ENCODE measurements around the gene QRICH2. TPM values are rescaled to one million over a fixed set of nuclear protein-coding genes. Genes with fewer than 3 reads are reported as not detected.

Gene QRICH2
- total RNA-seq, 2 experiments from 2014 or later, result 7.2 to 9.4 TPM

- H3K79me2 ChIP-seq (ENCODE audit: insufficient read depth, low read depth, low read length), result no peaks in the 10 kb centered on the region
- ChIA-PET CTCF (ENCODE audit: unreplicated experiment) (no interaction called here), POLR2A (interaction anchor here (0.5 to 1.2 kb wide), 2 partner anchors 16 to 88 kb away, joined by 3 to 4 read pairs; partner anchors contain the start of gene PRPSAP1)
- H3K9me3 ChIP-seq (ENCODE audit: low read length), result no peaks in the 10 kb centered on the region
- H3K9me2 ChIP-seq (ENCODE audit: insufficient read depth, low read length), result no peaks in the 10 kb centered on the region
- H2AFZ ChIP-seq (ENCODE audit: low read length), result no peak overlapping the region
- no TSS peak for BruUV-seq (replicated peaks)
- no peak overlapping the region for H3K27ac ChIP-seq (ENCODE audit: low read depth, low read length, poor library complexity, severe bottlenecking)
- no peaks in the 10 kb centered on the region for H4K20me1 ChIP-seq (ENCODE audit: insufficient read depth, low read length)
- no peaks in the 10 kb centered on the region for H3K4me1 ChIP-seq (ENCODE audit: insufficient read depth, low read length, poor library complexity, severe bottlenecking)
- no peak overlapping the region for H3K4me2 ChIP-seq (ENCODE audit: low read length)
- no peak for DNase-seq (ENCODE audit: low spot score)
- intact Hi-C loops (cut with micrococcal nuclease; ENCODE audit: unreplicated experiment), result no loop called here
- H3K4me3 ChIP-seq (ENCODE audit: low read depth, low read length, poor library complexity, severe bottlenecking), result no peak overlapping the region
- peaks cover 63% of the 10 kb centered on the region for H3K36me3 ChIP-seq (ENCODE audit: insufficient read depth, low read length)
- TF ChIP-seq, protein P1, sequence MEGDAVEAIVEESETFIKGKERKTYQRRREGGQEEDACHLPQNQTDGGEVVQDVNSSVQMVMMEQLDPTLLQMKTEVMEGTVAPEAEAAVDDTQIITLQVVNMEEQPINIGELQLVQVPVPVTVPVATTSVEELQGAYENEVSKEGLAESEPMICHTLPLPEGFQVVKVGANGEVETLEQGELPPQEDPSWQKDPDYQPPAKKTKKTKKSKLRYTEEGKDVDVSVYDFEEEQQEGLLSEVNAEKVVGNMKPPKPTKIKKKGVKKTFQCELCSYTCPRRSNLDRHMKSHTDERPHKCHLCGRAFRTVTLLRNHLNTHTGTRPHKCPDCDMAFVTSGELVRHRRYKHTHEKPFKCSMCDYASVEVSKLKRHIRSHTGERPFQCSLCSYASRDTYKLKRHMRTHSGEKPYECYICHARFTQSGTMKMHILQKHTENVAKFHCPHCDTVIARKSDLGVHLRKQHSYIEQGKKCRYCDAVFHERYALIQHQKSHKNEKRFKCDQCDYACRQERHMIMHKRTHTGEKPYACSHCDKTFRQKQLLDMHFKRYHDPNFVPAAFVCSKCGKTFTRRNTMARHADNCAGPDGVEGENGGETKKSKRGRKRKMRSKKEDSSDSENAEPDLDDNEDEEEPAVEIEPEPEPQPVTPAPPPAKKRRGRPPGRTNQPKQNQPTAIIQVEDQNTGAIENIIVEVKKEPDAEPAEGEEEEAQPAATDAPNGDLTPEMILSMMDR (conservative IDR thresholded peaks at IDR 0.05; ENCODE audit: low read length), result no peak
- no peak for TF ChIP-seq EZH2phosphoT487 (IDR thresholded peaks at IDR 0.05; ENCODE audit: borderline replicate concordance, low read depth, low read length)
Observed at GRCh38 chr17:76337413-76337777, 29.3 kb upstream of the QRICH2 start.

DNA sequence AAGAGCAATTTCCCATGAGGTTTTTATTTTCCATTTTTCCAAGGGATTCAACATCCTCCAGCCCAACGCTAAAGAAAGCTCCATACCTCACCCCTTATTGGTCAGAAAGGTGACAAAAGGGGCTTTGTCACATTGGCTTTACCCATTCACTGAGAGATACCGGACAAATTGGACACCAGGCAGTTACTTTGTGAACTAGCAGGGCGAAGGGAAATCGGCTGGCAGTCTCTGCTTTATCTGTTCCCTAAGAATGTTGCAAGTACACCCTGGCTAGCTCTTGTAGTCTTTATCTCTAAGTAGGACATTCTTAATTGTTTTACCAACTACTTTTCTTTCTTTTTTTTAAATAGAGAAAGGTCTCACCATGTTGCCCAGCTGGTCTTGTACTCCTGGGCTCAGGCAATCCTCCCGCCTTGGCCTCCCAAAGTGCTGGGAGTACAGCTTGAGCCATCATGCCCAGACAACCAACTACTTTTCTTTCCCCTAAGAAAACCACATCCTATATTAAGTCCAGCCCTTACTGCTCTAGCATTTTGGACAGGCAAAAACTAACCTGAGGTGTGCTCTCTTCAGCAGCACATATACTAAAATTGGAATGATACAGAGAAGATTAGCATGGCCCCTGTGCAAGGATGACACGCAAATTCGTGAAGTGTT, 28.8 kb upstream of the QRICH2 start:
- Histone ChIP-seq H3K27ac (ENCODE audit: low read depth, low read length, poor library complexity, severe bottlenecking) (no peak overlapping the region), H3K79me2 (ENCODE audit: insufficient read depth, low read depth, low read length) (no peaks in the 10 kb centered on the region), H3K9me2 (ENCODE audit: insufficient read depth, low read length) (no peaks in the 10 kb centered on the region), H4K20me1 (ENCODE audit: insufficient read depth, low read length) (no peaks in the 10 kb centered on the region), H3K36me3 (ENCODE audit: insufficient read depth, low read length) (peaks cover 63% of the 10 kb centered on the region), H3K9me3 (ENCODE audit: low read length) (no peaks in the 10 kb centered on the region), H3K4me2 (ENCODE audit: low read length) (no peak overlapping the region), H2AFZ (ENCODE audit: low read length) (no peak overlapping the region), H3K4me1 (ENCODE audit: insufficient read depth, low read length, poor library complexity, severe bottlenecking) (no peaks in the 10 kb centered on the region), H3K4me3 (ENCODE audit: low read depth, low read length, poor library complexity, severe bottlenecking) (no peak overlapping the region)
- POLR2A ChIA-PET, result interaction anchor here (0.5 to 1.2 kb wide), 3 partner anchors 17 to 88 kb away, joined by 3 to 10 read pairs (median 4); partner anchors contain the start of gene PRPSAP1
- DNase-seq (ENCODE audit: low spot score), result no peak
- CTCF ChIA-PET (ENCODE audit: unreplicated experiment), result no interaction called here
- TF ChIP-seq, protein P1 (conservative IDR thresholded peaks at IDR 0.05; ENCODE audit: low read length), result no peak
- TF ChIP-seq EZH2phosphoT487 (IDR thresholded peaks at IDR 0.05; ENCODE audit: borderline replicate concordance, low read depth, low read length), result no peak
- no TSS peak for BruUV-seq (replicated peaks)
- intact Hi-C loops (cut with micrococcal nuclease; ENCODE audit: unreplicated experiment), result no loop called here

- intact Hi-C loops (cut with micrococcal nuclease; ENCODE audit: unreplicated experiment), result no loop called here
- no peak for DNase-seq (ENCODE audit: low spot score)
- Histone ChIP-seq H3K4me2 (ENCODE audit: low read length) (no peak overlapping the region), H3K4me3 (ENCODE audit: low read depth, low read length, poor library complexity, severe bottlenecking) (no peak overlapping the region), H3K79me2 (ENCODE audit: insufficient read depth, low read depth, low read length) (no peaks in the 10 kb centered on the region), H3K9me2 (ENCODE audit: insufficient read depth, low read length) (no peaks in the 10 kb centered on the region), H4K20me1 (ENCODE audit: insufficient read depth, low read length) (no peaks in the 10 kb centered on the region), H3K27ac (ENCODE audit: low read depth, low read length, poor library complexity, severe bottlenecking) (no peak overlapping the region), H2AFZ (ENCODE audit: low read length) (no peak overlapping the region), H3K4me1 (ENCODE audit: insufficient read depth, low read length, poor library complexity, severe bottlenecking) (no peaks in the 10 kb centered on the region), H3K36me3 (ENCODE audit: insufficient read depth, low read length) (peaks cover 64% of the 10 kb centered on the region), H3K9me3 (ENCODE audit: low read length) (no peaks in the 10 kb centered on the region)
- BruUV-seq (replicated peaks), result no TSS peak
- ChIA-PET POLR2A (interaction anchor here (0.7 kb wide), 1 partner anchor 24 kb away, joined by 10 read pairs; no protein-coding TSS in a partner anchor), CTCF (ENCODE audit: unreplicated experiment) (no interaction called here)
- TF ChIP-seq, protein P1 (conservative IDR thresholded peaks at IDR 0.05; ENCODE audit: low read length), result no peak
- no peak for TF ChIP-seq EZH2phosphoT487 (IDR thresholded peaks at IDR 0.05; ENCODE audit: borderline replicate concordance, low read depth, low read length)
Observed at GRCh38 chr17:76335716-76336381, 27.8 kb upstream of the QRICH2 start.
